GM20000 (cell line): Measurements from ENCODE around the gene DNAJC21.

ENCODE experiments used
- DNase-seq: peaks from one replicate; pipeline ENCODE4 v3.0.0; 2012; ENCODE audit warnings: low spot score
- TF ChIP-seq, protein P1 (sequence below): IDR thresholded peaks from 2 replicates; pipeline ENCODE4 v1.5.1; 2012; ENCODE audit warnings: mild to moderate bottlenecking, control low read depth; ENCODE audit errors: extremely low read depth, missing control alignments

Gene DNAJC21

GRCh38 chr5:34923694-34924461 is 5.5 kb upstream of the DNAJC21 start:
- TF ChIP-seq, protein P1, sequence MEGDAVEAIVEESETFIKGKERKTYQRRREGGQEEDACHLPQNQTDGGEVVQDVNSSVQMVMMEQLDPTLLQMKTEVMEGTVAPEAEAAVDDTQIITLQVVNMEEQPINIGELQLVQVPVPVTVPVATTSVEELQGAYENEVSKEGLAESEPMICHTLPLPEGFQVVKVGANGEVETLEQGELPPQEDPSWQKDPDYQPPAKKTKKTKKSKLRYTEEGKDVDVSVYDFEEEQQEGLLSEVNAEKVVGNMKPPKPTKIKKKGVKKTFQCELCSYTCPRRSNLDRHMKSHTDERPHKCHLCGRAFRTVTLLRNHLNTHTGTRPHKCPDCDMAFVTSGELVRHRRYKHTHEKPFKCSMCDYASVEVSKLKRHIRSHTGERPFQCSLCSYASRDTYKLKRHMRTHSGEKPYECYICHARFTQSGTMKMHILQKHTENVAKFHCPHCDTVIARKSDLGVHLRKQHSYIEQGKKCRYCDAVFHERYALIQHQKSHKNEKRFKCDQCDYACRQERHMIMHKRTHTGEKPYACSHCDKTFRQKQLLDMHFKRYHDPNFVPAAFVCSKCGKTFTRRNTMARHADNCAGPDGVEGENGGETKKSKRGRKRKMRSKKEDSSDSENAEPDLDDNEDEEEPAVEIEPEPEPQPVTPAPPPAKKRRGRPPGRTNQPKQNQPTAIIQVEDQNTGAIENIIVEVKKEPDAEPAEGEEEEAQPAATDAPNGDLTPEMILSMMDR: no peak
- peak; percentile 24 for DNase-seq

- TF ChIP-seq, protein P1: no peak
- DNase-seq: no peak
These were observed 4.9 kb upstream of the DNAJC21 start for GRCh38 chr5:34924462-34924765.

- TF ChIP-seq, protein P1: no peak
- no peak for DNase-seq
These were observed 3.0 kb upstream of the DNAJC21 start for GRCh38 chr5:34926318-34926888.

GRCh38 chr5:34927785-34928184 is 1.6 kb upstream of the DNAJC21 start:
- no peak for DNase-seq
- TF ChIP-seq, protein P1: no peak

- no peak for DNase-seq
- TF ChIP-seq, protein P1: no peak
These were observed 1.1 kb upstream of the DNAJC21 start for GRCh38 chr5:34928267-34928666.

GRCh38 chr5:34929720-34930461 is 532 bp downstream of the DNAJC21 start:
- TF ChIP-seq, protein P1: no peak
- DNase-seq: peak; percentile 91

DNA sequence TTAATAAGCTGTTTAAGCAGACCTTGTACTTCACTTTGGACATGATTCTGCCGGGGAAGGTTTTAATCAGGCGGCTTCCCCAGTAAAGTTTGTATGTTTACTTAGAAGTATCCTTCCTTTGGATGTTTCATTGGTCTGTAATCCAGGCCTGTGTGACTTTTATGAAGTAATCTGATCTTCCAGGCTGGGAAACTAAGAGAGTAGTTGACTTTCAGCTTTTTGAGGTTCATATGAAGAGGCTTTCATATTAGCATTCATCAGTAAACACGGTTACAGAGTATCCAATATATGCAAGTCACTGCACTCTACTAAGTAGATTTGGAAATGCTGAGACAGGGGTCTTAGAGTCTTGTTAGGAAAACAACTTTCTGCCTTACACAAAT is 1.1 kb downstream of the DNAJC21 start:
- TF ChIP-seq, protein P1: no peak
- no peak for DNase-seq
